Left ventricle myocardium superior (tissue), 1 donor: ENCODE results near the gene DDTL. TPM values are rescaled to one million over a fixed set of nuclear protein-coding genes. Genes with fewer than 3 reads are reported as not detected.
"Not testable (repeated sequence)": the region's sequence is repeated elsewhere in the genome, so short reads cannot be mapped to it uniquely, and the experiment has no call there.

Source experiments
- ATAC-seq: fragments of 200-7000 bp; cut with Tn5 transposase; one replicate; pipeline ENCODE4 v1.9.1; 2020; ENCODE audit warnings: mild to moderate bottlenecking, moderate library complexity
- DNase-seq: peaks from one replicate; pipeline ENCODE4 v3.0.0-alpha.2; 2020
- intact Hi-C: fragments of 100-400 bp; cut with micrococcal nuclease; formaldehyde crosslinking; loops from one replicate; pipeline ENCODE4 v1.11.0; 2022
- total RNA-seq: library from RNA; stranded (reverse); fragmentation: NEBNext Ultra II Directional; extraction: Animal tissue kit (Norgen Biotek cat#: 25700); gene quantifications from one replicate; pipeline ENCODE4 v1.2.1, GENCODE V29; 2021
- donor health status: DM: no; HTN: yes; CAD: no; lungs with severe emphysema.

The DDTL gene
- total RNA-seq, 1 donor from 2014 or later: 1.6 TPM

DNA sequence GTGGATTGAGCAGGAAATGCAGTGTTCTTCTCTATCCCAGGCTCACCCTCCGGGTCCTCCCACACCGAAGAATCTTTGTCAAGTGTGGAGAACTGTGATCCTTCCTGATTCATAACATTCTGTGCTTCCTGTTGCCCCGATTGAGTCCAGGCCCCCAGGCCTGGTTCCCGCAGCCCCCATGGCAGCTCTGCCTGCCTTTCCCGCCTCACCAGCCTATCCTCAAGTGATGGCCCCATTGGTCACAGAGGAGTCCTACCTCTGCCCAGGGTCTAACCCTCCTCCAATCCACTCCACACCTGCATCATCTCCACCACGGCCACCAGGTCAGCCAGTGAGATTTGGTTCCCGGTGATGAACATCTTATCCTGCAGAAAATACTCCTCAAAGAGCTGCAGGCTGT lies 33.1 kb downstream of the DDTL start:
- ATAC-seq, intact Hi-C loops, DNase-seq: not testable (repeated sequence)

DNA sequence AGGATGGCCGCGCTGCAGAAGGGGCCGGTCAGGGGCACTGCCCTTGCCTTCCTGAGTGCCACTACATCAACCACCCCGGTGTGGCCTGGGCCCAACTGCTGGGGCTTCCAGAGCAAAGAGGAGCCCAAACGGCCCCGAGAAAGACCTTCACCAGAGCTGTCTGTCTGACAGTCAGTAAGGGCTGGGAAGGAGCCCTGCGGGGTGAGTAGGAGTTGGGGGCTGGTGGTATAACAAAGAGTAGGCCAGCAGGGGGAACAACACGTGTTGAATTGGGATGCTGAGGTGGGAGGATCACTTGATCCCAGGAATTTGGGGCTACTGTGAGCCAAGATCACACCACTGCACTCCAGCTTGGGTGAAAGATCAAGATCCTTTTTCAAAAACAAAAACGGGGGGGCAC lies 34.6 kb downstream of the DDTL start:
- DNase-seq (no peak), ATAC-seq (no peak)
- intact Hi-C loops: no loop called here

DNA sequence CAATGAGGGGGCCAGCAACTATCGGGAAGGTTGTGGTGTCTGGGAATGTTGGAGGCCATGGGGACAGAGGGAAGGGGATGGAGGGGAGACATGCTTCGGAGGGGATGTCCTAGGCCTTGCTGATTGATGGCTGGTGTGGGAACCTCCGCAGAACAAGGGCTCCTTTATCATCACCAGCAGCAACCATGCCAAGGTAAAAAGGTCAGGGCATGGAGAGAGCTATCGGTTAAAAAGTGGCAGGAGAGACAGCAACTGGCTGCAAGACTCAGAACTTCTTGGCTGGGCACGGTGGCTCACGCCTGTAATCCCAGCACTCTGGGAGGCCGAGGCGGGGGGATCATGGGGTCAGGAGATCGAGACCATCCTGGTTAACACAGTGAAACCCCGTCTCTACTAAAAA lies 35.6 kb downstream of the DDTL start:
- intact Hi-C loops: no loop called here
- peak; percentile 13 for ATAC-seq
- no peak for DNase-seq

DNA sequence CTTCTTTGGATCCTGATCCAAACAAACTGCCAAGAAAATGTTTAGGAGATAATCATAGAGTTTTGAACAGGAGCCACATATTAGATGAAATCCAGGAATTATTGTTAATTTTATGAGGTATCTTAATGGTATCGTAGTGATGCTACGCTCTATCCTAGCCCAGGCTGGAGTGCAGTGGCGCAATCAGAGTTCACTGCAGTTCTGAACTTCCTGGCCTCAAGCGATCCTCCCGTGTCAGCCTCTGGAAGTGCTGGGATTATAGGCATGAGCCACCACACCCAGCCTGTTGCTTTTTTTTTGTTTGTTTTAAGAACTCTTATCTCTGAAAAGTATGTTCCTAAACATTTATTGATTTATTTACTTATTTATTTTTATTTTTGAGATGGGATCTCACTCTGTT lies 36.2 kb downstream of the DDTL start:
- DNase-seq: no peak
- ATAC-seq: no peak
- intact Hi-C loops: no loop called here

- ATAC-seq (no peak), DNase-seq (no peak)
- intact Hi-C loops: no loop called here
These were observed 37.2 kb downstream of the DDTL start for GRCh38 chr22:24003887-24004286.

GRCh38 chr22:24005201-24005600 lies 38.5 kb downstream of the DDTL start, which contains the start of gene GSTT4:
Gene GSTT4, minus strand, starts transcription at chr22:24005453. Its CDS starts 97 bp downstream, at chr22:24005356.
- ATAC-seq: peak; percentile 97
- intact Hi-C loops: no loop called here
- DNase-seq: peak; percentile 94

DNA sequence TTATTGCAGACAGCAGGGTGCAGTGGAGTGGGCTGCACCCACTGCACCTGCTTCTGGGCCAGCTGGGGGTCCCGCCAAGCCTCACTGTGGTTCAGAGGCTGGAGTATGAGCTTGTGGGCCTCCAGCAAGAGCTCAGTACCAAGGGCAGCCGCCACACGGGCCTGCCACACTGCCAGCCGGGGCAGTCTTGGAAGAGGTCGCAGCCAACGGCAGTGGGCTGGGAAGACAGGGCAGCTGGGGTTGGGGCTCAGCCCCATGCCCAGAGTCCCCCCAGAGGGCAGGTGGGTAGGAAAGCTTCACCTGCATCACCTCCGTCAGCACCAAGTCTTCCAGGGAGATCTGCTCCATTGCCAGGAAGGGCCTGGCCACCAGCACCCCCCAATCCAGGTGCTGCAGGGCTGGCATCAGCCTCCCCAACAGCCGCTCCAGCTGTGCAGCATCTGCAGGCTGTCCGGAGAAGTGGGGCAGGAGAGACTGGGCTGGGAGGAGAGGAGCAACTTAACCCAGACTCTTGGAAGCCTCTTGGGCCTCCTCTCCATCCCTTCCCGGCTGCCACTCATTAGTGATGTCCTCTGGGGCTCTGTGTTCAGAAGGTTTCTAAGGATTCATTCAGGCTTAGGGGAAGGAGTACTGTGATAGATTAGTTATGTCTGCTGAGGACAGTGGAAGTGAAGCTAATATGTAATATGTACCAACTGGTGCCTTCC lies 39.7 kb downstream of the DDTL start:
- intact Hi-C loops: no loop called here
- ATAC-seq (no peak), DNase-seq (no peak)

GRCh38 chr22:24006914-24007214 lies 40.2 kb downstream of the DDTL start:
- DNase-seq (no peak), ATAC-seq (no peak)
- intact Hi-C loops: no loop called here

- intact Hi-C loops: no loop called here
These were observed 40.7 kb downstream of the DDTL start for GRCh38 chr22:24007253-24008021.

DNA sequence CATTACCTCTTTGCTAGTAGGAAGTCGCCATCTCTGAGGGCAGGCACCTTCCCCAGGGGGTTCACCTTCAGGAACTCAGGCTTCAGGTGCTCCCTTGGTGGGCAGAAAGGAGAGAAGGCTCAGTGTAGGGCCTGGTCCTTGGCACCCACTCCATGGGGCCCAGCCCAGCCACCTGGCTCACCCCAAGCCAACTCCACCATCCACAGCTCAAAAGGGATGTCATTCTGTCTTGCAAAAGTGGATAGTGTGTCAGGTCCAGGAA lies 41.3 kb downstream of the DDTL start:
- intact Hi-C loops: no loop called here
- no peak for DNase-seq
- no peak for ATAC-seq

More at GRCh38 chr22:24007253-24008021, 40.7 kb downstream of the DDTL start:
- ATAC-seq: no peak
- DNase-seq: no peak

DNA sequence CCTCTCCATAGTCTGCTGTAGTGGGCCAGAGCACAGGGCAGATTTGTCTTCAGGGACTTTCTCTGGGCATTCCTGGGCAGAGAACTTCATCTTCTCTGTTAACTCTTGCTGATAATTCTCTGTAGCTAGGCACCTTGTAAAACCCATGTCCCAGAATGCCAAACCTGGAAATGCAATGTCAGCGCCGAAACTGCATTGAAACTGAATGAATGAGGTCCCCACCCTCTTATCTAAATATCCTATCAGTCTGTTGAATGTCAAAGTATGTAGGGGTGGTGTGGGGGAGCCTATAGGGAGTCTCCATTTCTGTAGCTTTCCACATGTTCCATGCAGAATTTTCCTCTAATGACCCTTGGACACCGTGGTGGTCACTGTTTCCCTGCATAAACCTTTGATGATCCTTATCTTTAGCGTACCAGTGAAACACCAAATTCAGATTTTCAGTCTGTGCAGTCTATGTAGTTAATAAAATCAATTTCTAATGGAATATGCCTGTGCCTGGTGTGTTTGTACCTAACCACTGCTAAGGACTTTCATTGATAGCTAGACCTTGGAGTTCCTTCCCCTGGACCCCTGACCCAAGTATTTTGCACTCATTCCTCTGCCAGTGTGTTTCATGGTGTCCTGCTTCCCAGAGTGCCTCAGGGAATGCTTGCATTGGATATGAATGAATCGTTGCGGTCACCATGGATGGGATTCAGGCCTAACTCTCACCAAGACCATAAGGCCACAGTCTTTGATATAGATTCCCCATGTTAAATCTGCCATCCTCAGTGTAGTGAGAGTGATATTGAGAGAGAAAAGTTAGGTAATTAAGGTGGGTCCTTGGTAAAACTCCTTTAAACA lies 41.9 kb downstream of the DDTL start:
- intact Hi-C loops: no loop called here
- DNase-seq: no peak
- no peak for ATAC-seq

GRCh38 chr22:24009227-24010017 lies 42.7 kb downstream of the DDTL start:
- DNase-seq: no peak
- ATAC-seq: no peak
- intact Hi-C loops: no loop called here

DNA sequence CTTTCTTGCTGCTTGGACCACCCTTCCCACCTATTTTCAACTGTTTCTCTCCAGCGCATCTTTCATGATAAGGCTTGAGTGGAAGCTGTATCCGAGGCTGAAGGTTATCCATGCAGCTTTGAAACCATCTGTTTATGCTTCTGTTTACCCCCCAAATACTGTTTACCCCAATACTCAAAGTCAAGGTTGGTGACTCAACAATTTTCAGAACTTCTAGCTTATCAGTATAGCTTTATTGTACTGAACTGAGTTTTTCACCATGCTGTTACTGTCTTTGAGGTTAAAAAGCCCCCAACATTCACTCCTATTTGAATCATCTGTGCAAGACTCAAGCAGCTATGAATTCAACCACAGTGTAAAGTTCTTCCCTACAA lies 43.3 kb downstream of the DDTL start:
- intact Hi-C loops: no loop called here
- DNase-seq: no peak

DNA sequence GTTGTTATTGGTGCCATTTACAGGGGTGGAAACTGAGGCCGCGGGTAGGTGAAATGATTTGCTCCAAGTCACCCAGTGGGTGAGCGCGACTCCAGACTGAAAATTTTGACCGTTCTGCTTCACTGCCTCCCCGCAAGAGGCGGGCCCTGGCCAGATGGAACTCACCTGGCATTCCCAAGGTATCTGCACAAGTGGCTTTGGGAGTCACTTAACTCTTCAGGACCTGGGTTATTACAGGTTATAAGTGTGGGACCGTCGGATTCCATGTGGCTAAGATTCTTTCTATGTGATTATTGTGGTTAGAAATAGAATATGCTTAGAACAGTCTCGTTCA lies 45.0 kb downstream of the DDTL start:
- no peak for DNase-seq
- intact Hi-C loops: no loop called here
- ATAC-seq: no peak

More for the DNA sequence above, 43.3 kb downstream of the DDTL start:
- ATAC-seq: no peak

GRCh38 chr22:24016156-24016555 lies 49.5 kb downstream of the DDTL start:
- DNase-seq (no peak), ATAC-seq (no peak)
- intact Hi-C loops: no loop called here

GRCh38 chr22:24021304-24021703 lies 54.6 kb downstream of the DDTL start:
- intact Hi-C loops: no loop called here
- no peak for ATAC-seq

More at GRCh38 chr22:24021304-24021703, 54.6 kb downstream of the DDTL start:
- DNase-seq: no peak
